PFSK-1 (cell line): ENCODE data around the gene CHMP4A.

Experiments used
- FOXP2 ChIP-seq: optimal IDR thresholded peaks from 2 replicates; pipeline ENCODE3; 2011; ENCODE audit warnings: borderline replicate concordance, control low read depth, inconsistent platforms; ENCODE audit not compliant: insufficient read depth; ENCODE audit errors: extremely low read length, extremely low read depth
- POLR2AphosphoS5 ChIP-seq: IDR thresholded peaks from 2 replicates; pipeline ENCODE4 v1.6.1; 2012; ENCODE audit warnings: low read depth, mild to moderate bottlenecking, control low read depth, low read length, moderate library complexity
- REST ChIP-seq, 2 experiments: IDR thresholded peaks; 2 replicates each; pipeline versions ENCODE4 v1.6.1 to v1.8.0; 2011 to 2012; ENCODE audit warnings: low read depth in 2 of 2, low read length in 2 of 2, control low read depth in 1 of 2, inconsistent platforms in 1 of 2, mild to moderate bottlenecking in 1 of 2, moderate library complexity in 1 of 2; ENCODE audit not compliant: insufficient read depth in 1 of 2
- SIN3A ChIP-seq: IDR thresholded peaks from 2 replicates; pipeline ENCODE4 v1.6.1; 2012; ENCODE audit warnings: mild to moderate bottlenecking, low read length, moderate library complexity, borderline replicate concordance; ENCODE audit not compliant: insufficient read depth
- TAF1 ChIP-seq: IDR thresholded peaks from 2 replicates; pipeline ENCODE4 v1.6.1; 2012; ENCODE audit warnings: low read length, control low read depth, borderline replicate concordance; ENCODE audit not compliant: insufficient read depth

GRCh38 chr14:24219080-24219479, 5.8 kb upstream of the CHMP4A start:
- no peak for TF ChIP-seq TAF1
- no peak for TF ChIP-seq REST (IDR thresholded peaks at IDR 0.05; ENCODE audit: insufficient read depth in 1 of 2, low read depth in 2 of 2, low read length in 2 of 2)
- TF ChIP-seq FOXP2, result no peak
- no peak for TF ChIP-seq POLR2AphosphoS5
- TF ChIP-seq SIN3A, result no peak
